OCI-LY7 (cell line): ENCODE data around the gene ULK1. TPM values are rescaled to one million over a fixed set of nuclear protein-coding genes. Genes with fewer than 3 reads are reported as not detected.

Experiments used
- BruUV-seq: library from RNA; stranded (reverse); fragments of 400-500 nt; replicated peaks from 2 replicates; lab custom pipeline; 2021; lab: Mats Ljungman, UMichigan
- CTCF ChIA-PET: fragments of 300-600 bp; sonication (Branson Sonifier 250); formaldehyde crosslinking; loops from one replicate; lab custom pipeline; 2022; ENCODE audit warnings: antibody characterized with exemption; ENCODE audit not compliant: unreplicated experiment; lab: Charles Lee
- POLR2A ChIA-PET: fragments of 300-600 bp; sonication (Branson Sonifier 250); formaldehyde crosslinking; loops from one replicate; lab custom pipeline; 2022; ENCODE audit warnings: antibody characterized with exemption; lab: Charles Lee
- DNase-seq: peaks from one replicate; pipeline ENCODE4 v3.0.0-alpha.2; 2015; ENCODE audit warnings: low spot score
- H2AFZ ChIP-seq: fragments of 200-600 bp; sonication (generic), shearing (Covaris generic); 2 replicates; pipeline ENCODE4 v1.6.1; 2014; ENCODE audit warnings: mild to moderate bottlenecking, antibody characterized with exemption, low read length, moderate library complexity
- H3K27ac ChIP-seq: fragments of 200-600 bp; sonication (generic); 2 replicates; pipeline ENCODE4 v1.5.1; 2014; ENCODE audit warnings: mixed run types, low read depth, mild to moderate bottlenecking, moderate library complexity, low read length, inconsistent platforms; ENCODE audit not compliant: poor library complexity, severe bottlenecking
- H3K36me3 ChIP-seq: fragments of 200-600 bp; sonication (generic); 2 replicates; pipeline ENCODE4 v1.6.1; 2014; ENCODE audit warnings: mild to moderate bottlenecking, antibody characterized with exemption, low read length, moderate library complexity, mixed read lengths; ENCODE audit not compliant: insufficient read depth
- H3K4me1 ChIP-seq: fragments of 200-600 bp; sonication (generic); 2 replicates; pipeline ENCODE4 v1.5.1; 2014; ENCODE audit warnings: mild to moderate bottlenecking, low read length; ENCODE audit not compliant: insufficient read depth, poor library complexity, severe bottlenecking
- H3K4me2 ChIP-seq: fragments of 200-600 bp; sonication (generic); 2 replicates; pipeline ENCODE4 v1.6.1; 2014; ENCODE audit warnings: mild to moderate bottlenecking, low read length
- H3K4me3 ChIP-seq: fragments of 200-600 bp; sonication (generic); 2 replicates; pipeline ENCODE4 v1.5.1; 2014; ENCODE audit warnings: mild to moderate bottlenecking, low read depth, low read length; ENCODE audit not compliant: poor library complexity, severe bottlenecking
- H3K79me2 ChIP-seq: fragments of 200-600 bp; sonication (generic); 2 replicates; pipeline ENCODE4 v1.6.1; 2016; ENCODE audit warnings: low read depth, mild to moderate bottlenecking, low read length, moderate library complexity, mixed read lengths; ENCODE audit not compliant: insufficient read depth
- H3K9me2 ChIP-seq: fragments of 200-600 bp; sonication (generic); 2 replicates; pipeline ENCODE4 v1.6.1; 2016; ENCODE audit warnings: mild to moderate bottlenecking, low read length, mixed read lengths; ENCODE audit not compliant: insufficient read depth
- H3K9me3 ChIP-seq: fragments of 200-600 bp; sonication (generic); 2 replicates; pipeline ENCODE4 v1.6.1; 2014; ENCODE audit warnings: mild to moderate bottlenecking, mixed run types, low read length, mixed read lengths
- H4K20me1 ChIP-seq: fragments of 200-600 bp; sonication (generic); 2 replicates; pipeline ENCODE4 v1.6.1; 2014; ENCODE audit warnings: mild to moderate bottlenecking, antibody characterized with exemption, low read length, moderate library complexity, mixed read lengths; ENCODE audit not compliant: insufficient read depth
- EZH2phosphoT487 ChIP-seq: fragments of 200-600 bp; sonication (generic); IDR thresholded peaks from 2 replicates; pipeline ENCODE4 v1.6.1; 2018; ENCODE audit warnings: low read depth, borderline replicate concordance, mild to moderate bottlenecking, mixed run types, antibody characterized with exemption, low read length, moderate library complexity, mixed read lengths
- intact Hi-C: fragments of 100-400 bp; cut with micrococcal nuclease; formaldehyde crosslinking; loops from one replicate; pipeline ENCODE4 v1.10.0; 2022; ENCODE audit not compliant: unreplicated experiment
- total RNA-seq, 2 experiments: library from RNA; depleted of rRNA in 1 of 2; stranded (reverse); fragments of >200 nt in 1 of 2; shearing (Covaris generic) in 1 of 2; gene quantifications; 2 replicates each; pipeline ENCODE4 v1.2.3, GENCODE V29; 2014 to 2022
- TF ChIP-seq, protein P1 (sequence below): fragments of 200-600 bp; sonication (generic); conservative IDR thresholded peaks from 2 replicates; pipeline ENCODE4 v1.5.1; 2014; ENCODE audit warnings: mild to moderate bottlenecking, antibody characterized with exemption, low read length, moderate library complexity, mixed read lengths

Gene ULK1
- total RNA-seq, 2 experiments from 2014 or later: 4.3 to 15.5 TPM

DNA sequence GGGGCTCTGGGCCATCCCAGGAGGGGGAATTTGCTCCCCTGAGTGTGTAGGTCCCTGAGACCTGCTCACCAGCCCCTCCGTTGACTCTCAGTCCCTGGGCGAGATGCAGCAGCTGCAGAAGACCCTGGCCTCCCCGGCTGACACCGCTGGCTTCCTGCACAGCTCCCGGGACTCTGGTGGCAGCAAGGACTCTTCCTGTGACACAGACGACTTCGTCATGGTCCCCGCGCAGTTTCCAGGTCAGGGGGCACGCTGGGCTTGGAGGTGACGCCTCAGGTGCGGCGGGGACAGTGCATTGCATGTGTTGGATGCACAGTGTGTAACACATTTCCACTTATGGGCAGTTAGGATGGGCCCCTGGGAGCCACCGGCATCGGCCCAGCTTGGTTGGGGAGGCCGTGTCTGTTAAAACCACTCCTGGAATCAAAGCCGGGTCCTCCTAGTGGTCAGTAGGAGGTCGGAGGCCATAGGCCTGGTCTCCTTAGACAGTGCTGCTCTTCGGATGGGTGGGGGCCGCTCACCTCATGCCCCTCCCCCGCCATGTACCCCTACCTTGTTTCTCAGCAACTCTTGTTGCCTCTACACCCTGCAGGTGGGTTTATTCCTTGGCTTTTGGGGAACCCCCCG lies 17.5 kb downstream of the ULK1 start:
- Histone ChIP-seq H2AFZ (no peak overlapping the region), H3K4me2 (no peak overlapping the region), H3K9me2 (no peaks in the 10 kb centered on the region), H3K9me3 (no peaks in the 10 kb centered on the region), H3K36me3 (no peaks in the 10 kb centered on the region), H3K79me2 (no peaks in the 10 kb centered on the region), H4K20me1 (no peaks in the 10 kb centered on the region), H3K27ac (no peak overlapping the region), H3K4me3 (no peak overlapping the region), H3K4me1 (no peaks in the 10 kb centered on the region)
- intact Hi-C loops: no loop called here
- TF ChIP-seq, protein P1, sequence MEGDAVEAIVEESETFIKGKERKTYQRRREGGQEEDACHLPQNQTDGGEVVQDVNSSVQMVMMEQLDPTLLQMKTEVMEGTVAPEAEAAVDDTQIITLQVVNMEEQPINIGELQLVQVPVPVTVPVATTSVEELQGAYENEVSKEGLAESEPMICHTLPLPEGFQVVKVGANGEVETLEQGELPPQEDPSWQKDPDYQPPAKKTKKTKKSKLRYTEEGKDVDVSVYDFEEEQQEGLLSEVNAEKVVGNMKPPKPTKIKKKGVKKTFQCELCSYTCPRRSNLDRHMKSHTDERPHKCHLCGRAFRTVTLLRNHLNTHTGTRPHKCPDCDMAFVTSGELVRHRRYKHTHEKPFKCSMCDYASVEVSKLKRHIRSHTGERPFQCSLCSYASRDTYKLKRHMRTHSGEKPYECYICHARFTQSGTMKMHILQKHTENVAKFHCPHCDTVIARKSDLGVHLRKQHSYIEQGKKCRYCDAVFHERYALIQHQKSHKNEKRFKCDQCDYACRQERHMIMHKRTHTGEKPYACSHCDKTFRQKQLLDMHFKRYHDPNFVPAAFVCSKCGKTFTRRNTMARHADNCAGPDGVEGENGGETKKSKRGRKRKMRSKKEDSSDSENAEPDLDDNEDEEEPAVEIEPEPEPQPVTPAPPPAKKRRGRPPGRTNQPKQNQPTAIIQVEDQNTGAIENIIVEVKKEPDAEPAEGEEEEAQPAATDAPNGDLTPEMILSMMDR: no peak
- no peak for TF ChIP-seq EZH2phosphoT487
- ChIA-PET CTCF (no interaction called here), POLR2A (no interaction called here)
- BruUV-seq: no TSS peak
- no peak for DNase-seq

DNA sequence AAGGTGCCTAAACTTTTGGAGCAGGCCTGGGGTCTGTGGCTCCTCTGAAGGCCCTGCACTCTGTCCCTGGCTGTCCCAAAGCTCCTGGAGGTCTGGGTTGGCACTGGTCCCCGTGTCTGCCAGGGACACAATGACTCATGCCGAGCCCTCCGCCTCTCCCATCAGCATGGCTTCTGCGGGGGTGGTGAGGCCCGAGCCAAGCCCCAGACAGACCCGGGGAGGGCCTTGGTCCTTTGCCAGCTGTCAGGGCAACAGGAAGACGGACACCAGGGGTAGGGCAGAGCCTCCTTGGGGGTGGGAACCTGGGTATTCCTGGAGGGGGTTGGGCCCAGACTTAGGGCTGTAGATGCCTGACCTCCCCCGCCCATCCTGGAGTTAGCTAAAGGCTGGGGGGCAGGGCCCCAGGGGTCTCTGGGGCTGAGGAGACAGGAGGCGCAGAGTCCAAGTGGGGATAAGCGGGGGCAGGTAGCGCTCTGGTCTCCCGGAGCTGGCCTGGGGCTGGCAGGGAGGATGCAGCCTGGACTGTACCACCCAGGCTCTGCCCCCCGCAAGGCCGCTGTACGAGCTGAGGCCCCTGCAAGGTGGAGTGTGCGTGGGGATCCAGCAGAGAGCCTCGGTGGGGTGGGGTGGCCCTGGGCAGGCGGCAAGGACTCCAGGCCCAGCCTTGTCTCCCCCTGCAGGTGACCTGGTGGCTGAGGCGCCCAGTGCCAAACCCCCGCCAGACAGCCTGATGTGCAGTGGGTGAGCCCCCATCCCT lies 18.3 kb downstream of the ULK1 start:
- Histone ChIP-seq H3K36me3 (no peaks in the 10 kb centered on the region), H3K4me3 (no peak overlapping the region), H3K27ac (no peak overlapping the region), H3K4me1 (no peaks in the 10 kb centered on the region), H3K9me2 (no peaks in the 10 kb centered on the region), H3K9me3 (no peaks in the 10 kb centered on the region), H3K79me2 (no peaks in the 10 kb centered on the region), H4K20me1 (no peaks in the 10 kb centered on the region), H2AFZ (no peak overlapping the region), H3K4me2 (no peak overlapping the region)
- no TSS peak for BruUV-seq
- TF ChIP-seq, protein P1: no peak
- no peak for TF ChIP-seq EZH2phosphoT487
- no peak for DNase-seq
- CTCF ChIA-PET: no interaction called here
- intact Hi-C loops: no loop called here
- POLR2A ChIA-PET: no interaction called here

DNA sequence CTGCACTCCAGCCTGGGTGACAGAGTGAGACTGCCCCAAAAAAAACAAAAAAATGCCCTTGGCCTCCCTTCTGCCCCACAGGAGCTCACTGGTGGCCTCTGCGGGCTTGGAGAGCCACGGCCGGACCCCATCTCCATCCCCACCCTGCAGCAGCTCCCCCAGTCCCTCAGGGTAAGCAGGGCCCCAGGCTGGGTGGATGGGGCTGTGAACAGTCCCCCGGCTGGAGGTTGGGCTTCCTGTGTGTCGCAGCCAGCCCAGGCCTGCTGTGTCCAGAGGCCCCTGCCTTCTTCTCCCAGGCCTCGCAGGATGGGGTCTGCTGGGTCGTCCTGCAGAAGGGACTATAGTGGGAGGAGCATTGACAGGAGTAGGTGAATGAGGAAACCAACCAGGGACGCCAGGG lies 19.2 kb downstream of the ULK1 start:
- Histone ChIP-seq H3K9me2 (no peaks in the 10 kb centered on the region), H3K4me1 (no peaks in the 10 kb centered on the region), H3K36me3 (no peaks in the 10 kb centered on the region), H2AFZ (no peak overlapping the region), H3K79me2 (no peaks in the 10 kb centered on the region), H3K4me3 (no peak overlapping the region), H3K27ac (no peak overlapping the region), H3K4me2 (no peak overlapping the region), H4K20me1 (no peaks in the 10 kb centered on the region), H3K9me3 (no peaks in the 10 kb centered on the region)
- no peak for DNase-seq
- intact Hi-C loops: no loop called here
- CTCF ChIA-PET: no interaction called here
- POLR2A ChIA-PET: no interaction called here
- TF ChIP-seq, protein P1: no peak
- TF ChIP-seq EZH2phosphoT487: no peak
- BruUV-seq: no TSS peak
